Measurements from ENCODE around the gene CEP112. TPM values are rescaled to one million over a fixed set of nuclear protein-coding genes. Genes with fewer than 3 reads are reported as not detected.
A peak's percentile ranks its signal among the peaks of the same experiment; 100 is the strongest.

Gene CEP112
- total and polyA plus RNA-seq, 4 donors = 5.9 to 32.9 (median 18.8) TPM

- Histone ChIP-seq H3K27me3 (ENCODE audit: control insufficient read depth in 3 of 3, insufficient read depth in 3 of 3, low read length in 2 of 3) (no peaks in the 10 kb centered on the region), H3K4me1 (ENCODE audit: control insufficient read depth in 5 of 5, insufficient read depth in 5 of 5, low read length in 5 of 5) (peaks cover 0 to 5% (median 0%) of the 10 kb centered on the region in 5 donors), H3K9me3 (ENCODE audit: control insufficient read depth in 4 of 4, insufficient read depth in 3 of 4, low read length in 3 of 4) (no peaks in the 10 kb centered on the region), H3K4me3 (no peak overlapping the region), H3K9ac (ENCODE audit: insufficient read depth in 1 of 2, low read length in 2 of 2) (no peak overlapping the region), H3K27ac (ENCODE audit: low read depth in 1 of 2, low read length in 1 of 2) (no peak overlapping the region), H3K36me3 (ENCODE audit: control insufficient read depth in 4 of 4, insufficient read depth in 4 of 4, low read length in 4 of 4) (no peaks in the 10 kb centered on the region)
- DNase-seq (no peak), ATAC-seq (ENCODE audit: insufficient read depth, low FRiP score) (no peak)
- TF ChIP-seq, protein P1, sequence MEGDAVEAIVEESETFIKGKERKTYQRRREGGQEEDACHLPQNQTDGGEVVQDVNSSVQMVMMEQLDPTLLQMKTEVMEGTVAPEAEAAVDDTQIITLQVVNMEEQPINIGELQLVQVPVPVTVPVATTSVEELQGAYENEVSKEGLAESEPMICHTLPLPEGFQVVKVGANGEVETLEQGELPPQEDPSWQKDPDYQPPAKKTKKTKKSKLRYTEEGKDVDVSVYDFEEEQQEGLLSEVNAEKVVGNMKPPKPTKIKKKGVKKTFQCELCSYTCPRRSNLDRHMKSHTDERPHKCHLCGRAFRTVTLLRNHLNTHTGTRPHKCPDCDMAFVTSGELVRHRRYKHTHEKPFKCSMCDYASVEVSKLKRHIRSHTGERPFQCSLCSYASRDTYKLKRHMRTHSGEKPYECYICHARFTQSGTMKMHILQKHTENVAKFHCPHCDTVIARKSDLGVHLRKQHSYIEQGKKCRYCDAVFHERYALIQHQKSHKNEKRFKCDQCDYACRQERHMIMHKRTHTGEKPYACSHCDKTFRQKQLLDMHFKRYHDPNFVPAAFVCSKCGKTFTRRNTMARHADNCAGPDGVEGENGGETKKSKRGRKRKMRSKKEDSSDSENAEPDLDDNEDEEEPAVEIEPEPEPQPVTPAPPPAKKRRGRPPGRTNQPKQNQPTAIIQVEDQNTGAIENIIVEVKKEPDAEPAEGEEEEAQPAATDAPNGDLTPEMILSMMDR (IDR thresholded peaks at IDR 0.05; ENCODE audit: control extremely low read depth, extremely low read depth) = no peak
- WGBS, 2 donors = 95 to 96% methylated on average over 8 of the region's 8 CpGs
Measured at GRCh38 chr17:66198242-66198641, 6.3 kb upstream of the CEP112 start.

GRCh38 chr17:66192378-66192687 lies 400 bp upstream of the CEP112 start:
- no peaks in the 10 kb centered on the region for H3K27me3 ChIP-seq (ENCODE audit: control insufficient read depth in 3 of 3, insufficient read depth in 3 of 3, low read length in 2 of 3)
- H3K4me3 ChIP-seq = no peak overlapping the region
- TF ChIP-seq, protein P1 (IDR thresholded peaks at IDR 0.05; ENCODE audit: control extremely low read depth, extremely low read depth) = no peak
- peak overlapping the region in 1 of 2 donors; percentile 49 for H3K9ac ChIP-seq (ENCODE audit: insufficient read depth in 1 of 2, low read length in 2 of 2)
- peaks cover 0 to 14% (median 0%) of the 10 kb centered on the region in 5 donors for H3K4me1 ChIP-seq (ENCODE audit: control insufficient read depth in 5 of 5, insufficient read depth in 5 of 5, low read length in 5 of 5)
- ATAC-seq (ENCODE audit: insufficient read depth, low FRiP score) (no peak), DNase-seq (no peak)
- peak overlapping the region in 1 of 2 donors; percentile 76 for H3K27ac ChIP-seq (ENCODE audit: low read depth in 1 of 2, low read length in 1 of 2)
- H3K9me3 ChIP-seq (ENCODE audit: control insufficient read depth in 4 of 4, insufficient read depth in 3 of 4, low read length in 3 of 4) = no peaks in the 10 kb centered on the region
- 4 to 6% methylated on average over 10 of the region's 10 CpGs for WGBS, 2 donors
- H3K36me3 ChIP-seq (ENCODE audit: control insufficient read depth in 4 of 4, insufficient read depth in 4 of 4, low read length in 4 of 4) = peaks cover 0 to 4% (median 0%) of the 10 kb centered on the region in 4 donors

DNA sequence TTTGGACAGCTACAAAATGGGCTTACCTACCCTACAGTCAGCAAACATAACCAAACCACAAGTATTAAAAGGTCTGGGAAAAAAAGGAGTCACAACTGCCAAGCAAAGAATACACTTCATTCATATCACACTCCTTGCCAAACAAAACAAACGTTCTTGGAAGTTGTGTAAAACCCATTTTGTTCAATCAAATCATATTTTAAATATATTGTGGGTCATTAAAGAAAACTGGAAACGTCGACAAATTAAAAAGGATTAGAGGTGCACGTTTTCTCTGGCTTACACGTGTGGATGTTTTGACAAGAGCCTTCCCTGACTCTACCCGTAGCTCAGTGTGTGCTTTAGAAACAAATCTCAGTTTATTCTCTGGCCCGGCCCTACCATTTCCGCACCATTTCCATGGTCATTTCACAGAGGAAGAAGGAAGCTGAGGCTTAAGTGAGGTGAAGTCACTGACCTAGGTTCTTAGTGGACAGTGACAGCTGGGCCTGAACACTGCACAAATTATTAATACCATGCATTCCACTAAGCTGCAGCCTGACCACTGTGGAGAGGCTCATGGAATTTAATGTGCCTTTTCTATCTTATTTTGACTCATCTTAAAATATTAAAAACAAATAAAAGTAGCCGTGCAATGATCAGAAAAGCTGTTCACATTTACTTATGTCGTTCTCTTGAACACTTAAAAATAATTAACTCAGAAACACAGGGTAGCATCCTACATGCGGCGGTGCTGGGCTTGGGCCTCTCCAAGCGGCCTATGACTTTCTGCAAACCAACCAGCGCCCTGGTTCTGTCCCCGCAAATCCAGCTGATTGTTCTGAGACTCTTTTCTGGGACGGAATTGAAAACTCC lies 968 bp downstream of the CEP112 start:
- Histone ChIP-seq H3K9me3 (ENCODE audit: control insufficient read depth in 4 of 4, insufficient read depth in 3 of 4, low read length in 3 of 4) (no peaks in the 10 kb centered on the region), H3K9ac (ENCODE audit: insufficient read depth in 1 of 2, low read length in 2 of 2) (peak overlapping the region; percentile 32 to 41), H3K4me3 (peak overlapping the region; percentile 68), H3K27ac (ENCODE audit: low read depth in 1 of 2, low read length in 1 of 2) (peak overlapping the region; percentile 62 to 76), H3K36me3 (ENCODE audit: control insufficient read depth in 4 of 4, insufficient read depth in 4 of 4, low read length in 4 of 4) (peaks cover 0 to 4% (median 0%) of the 10 kb centered on the region in 4 donors), H3K27me3 (ENCODE audit: control insufficient read depth in 3 of 3, insufficient read depth in 3 of 3, low read length in 2 of 3) (no peaks in the 10 kb centered on the region), H3K4me1 (ENCODE audit: control insufficient read depth in 5 of 5, insufficient read depth in 5 of 5, low read length in 5 of 5) (peaks cover 0 to 14% (median 0%) of the 10 kb centered on the region in 5 donors)
- WGBS, 2 donors = 20 to 47% methylated on average over 16 of the region's 16 CpGs
- ATAC-seq (ENCODE audit: insufficient read depth, low FRiP score) (peak; percentile 10), DNase-seq (peak; percentile 14 to 55 (median 54))
- TF ChIP-seq, protein P1 (IDR thresholded peaks at IDR 0.05; ENCODE audit: control extremely low read depth, extremely low read depth) = no peak

All from lung (tissue), 12 donors.